Peyer's patch (tissue), 4 donors: ENCODE measurements around the gene MPLKIP. TPM values are rescaled to one million over a fixed set of nuclear protein-coding genes. Genes with fewer than 3 reads are reported as not detected.
"Not testable (repeated sequence)": the region's sequence is repeated elsewhere in the genome, so short reads cannot be mapped to it uniquely, and the experiment has no call there.

Source experiments
- DNase-seq, 3 donors: peaks; one replicate each; pipeline ENCODE4 v3.0.0-alpha.2; 2017 to 2019
- H3K27ac ChIP-seq, 4 donors: fragments of 200-600 bp; sonication (generic); one replicate each; pipeline ENCODE4 v1.5.1; 2016 to 2019
- H3K27me3 ChIP-seq, 2 donors: fragments of 200-600 bp; sonication (generic); one replicate each; pipeline ENCODE4 v1.5.1; 2019
- H3K36me3 ChIP-seq, 3 donors: fragments of 200-600 bp; sonication (generic); one replicate each; pipeline ENCODE4 v1.5.1; 2016 to 2019
- H3K4me1 ChIP-seq, 4 donors: fragments of 200-600 bp; sonication (generic); one replicate each; pipeline ENCODE4 v1.5.1; 2016 to 2019
- H3K4me3 ChIP-seq, 4 donors: fragments of 200-600 bp; sonication (generic); 1 replicate in 3 of 4; 2 replicates in 1 of 4; pipeline ENCODE4 v1.5.1; 2016 to 2019; ENCODE audit warnings: mild to moderate bottlenecking in 1 of 4
- H3K9me3 ChIP-seq, 4 donors: fragments of 200-600 bp; sonication (generic); one replicate each; pipeline ENCODE4 v1.5.1; 2016 to 2019; ENCODE audit warnings: mild to moderate bottlenecking in 1 of 4
- POLR2A ChIP-seq, 2 donors: fragments of 450-650 bp; IDR thresholded peaks; one replicate each; pipeline ENCODE4 v1.5.1; 2017; ENCODE audit warnings: antibody characterized with exemption in 2 of 2, mild to moderate bottlenecking in 2 of 2, moderate library complexity in 2 of 2
- total RNA-seq, 4 donors: library from RNA; depleted of rRNA; stranded (reverse); fragments of >200 nt; gene quantifications; one replicate each; pipeline ENCODE4 v1.1.0, GENCODE V29; 2016
- TF ChIP-seq, protein P1 (sequence below), 6 experiments: fragments of 450-650 bp in 4 of 6; fragments of 200-600 bp in 2 of 6; sonication (generic) in 1 of 6; IDR thresholded peaks; one replicate each; pipeline ENCODE4 v1.5.1; 2017 to 2019; ENCODE audit warnings: antibody characterized with exemption in 6 of 6, mild to moderate bottlenecking in 3 of 6, moderate library complexity in 1 of 6

Gene MPLKIP
- total RNA-seq, 4 donors from 2014 or later: 8.3 to 17.1 (median 16.8) TPM

DNA sequence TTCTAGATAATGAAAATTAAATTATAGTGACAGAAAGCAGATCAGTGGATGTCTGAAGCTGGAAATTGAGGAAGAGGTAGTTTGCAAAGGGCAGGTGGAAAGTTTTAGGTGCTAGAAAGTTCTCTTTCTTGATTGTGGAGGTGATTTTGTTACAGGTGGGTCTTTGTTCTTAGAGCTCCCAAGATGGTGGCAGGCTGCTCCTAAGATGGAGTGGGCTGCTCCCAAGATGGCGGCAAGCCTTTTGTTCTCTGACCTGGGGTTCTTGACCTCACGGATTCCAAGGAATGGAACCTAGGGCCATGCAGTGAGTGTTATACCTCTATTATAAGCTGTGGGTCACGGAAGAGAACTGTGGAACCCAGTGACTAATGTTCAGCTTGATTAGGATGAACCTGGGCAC, 32.9 kb upstream of the MPLKIP start:
- no peak overlapping the region for H3K4me3 ChIP-seq
- no peak overlapping the region for H3K27ac ChIP-seq
- TF ChIP-seq, protein P1, sequence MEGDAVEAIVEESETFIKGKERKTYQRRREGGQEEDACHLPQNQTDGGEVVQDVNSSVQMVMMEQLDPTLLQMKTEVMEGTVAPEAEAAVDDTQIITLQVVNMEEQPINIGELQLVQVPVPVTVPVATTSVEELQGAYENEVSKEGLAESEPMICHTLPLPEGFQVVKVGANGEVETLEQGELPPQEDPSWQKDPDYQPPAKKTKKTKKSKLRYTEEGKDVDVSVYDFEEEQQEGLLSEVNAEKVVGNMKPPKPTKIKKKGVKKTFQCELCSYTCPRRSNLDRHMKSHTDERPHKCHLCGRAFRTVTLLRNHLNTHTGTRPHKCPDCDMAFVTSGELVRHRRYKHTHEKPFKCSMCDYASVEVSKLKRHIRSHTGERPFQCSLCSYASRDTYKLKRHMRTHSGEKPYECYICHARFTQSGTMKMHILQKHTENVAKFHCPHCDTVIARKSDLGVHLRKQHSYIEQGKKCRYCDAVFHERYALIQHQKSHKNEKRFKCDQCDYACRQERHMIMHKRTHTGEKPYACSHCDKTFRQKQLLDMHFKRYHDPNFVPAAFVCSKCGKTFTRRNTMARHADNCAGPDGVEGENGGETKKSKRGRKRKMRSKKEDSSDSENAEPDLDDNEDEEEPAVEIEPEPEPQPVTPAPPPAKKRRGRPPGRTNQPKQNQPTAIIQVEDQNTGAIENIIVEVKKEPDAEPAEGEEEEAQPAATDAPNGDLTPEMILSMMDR (IDR thresholded peaks at IDR 0.05): no peak

DNA sequence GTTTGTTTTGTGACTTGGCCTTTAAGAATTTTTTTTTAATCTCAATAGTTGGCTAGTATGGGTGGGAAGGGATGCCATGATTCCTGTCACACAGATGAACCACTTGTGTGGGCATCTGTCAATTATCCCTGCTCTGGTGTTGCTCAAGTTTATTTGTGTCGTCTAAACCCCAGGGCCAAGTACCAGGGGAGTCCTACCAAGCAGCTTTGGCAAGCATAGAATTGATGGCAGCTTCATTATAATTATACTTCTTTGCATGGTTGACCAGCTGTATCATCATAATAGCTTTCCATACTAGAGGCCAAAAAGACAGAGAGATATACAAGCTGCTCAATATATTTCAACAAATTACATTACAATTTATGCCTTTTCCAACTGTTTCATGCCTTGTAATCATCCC, 30.8 kb upstream of the MPLKIP start:
- no peak overlapping the region for H3K4me3 ChIP-seq
- H3K36me3 ChIP-seq: no peaks in the 10 kb centered on the region
- no peaks in the 10 kb centered on the region for H3K27me3 ChIP-seq
- H3K9me3 ChIP-seq: no peaks in the 10 kb centered on the region
- no peak for TF ChIP-seq POLR2A (IDR thresholded peaks at IDR 0.05)
- TF ChIP-seq, protein P1 (IDR thresholded peaks at IDR 0.05): no peak
- DNase-seq: no peak
- no peak overlapping the region for H3K27ac ChIP-seq
- no peaks in the 10 kb centered on the region for H3K4me1 ChIP-seq

More for the DNA sequence above, 32.9 kb upstream of the MPLKIP start:
- H3K9me3 ChIP-seq: no peaks in the 10 kb centered on the region
- no peaks in the 10 kb centered on the region for H3K4me1 ChIP-seq
- H3K36me3 ChIP-seq: no peaks in the 10 kb centered on the region
- no peak for DNase-seq
- no peaks in the 10 kb centered on the region for H3K27me3 ChIP-seq

DNA sequence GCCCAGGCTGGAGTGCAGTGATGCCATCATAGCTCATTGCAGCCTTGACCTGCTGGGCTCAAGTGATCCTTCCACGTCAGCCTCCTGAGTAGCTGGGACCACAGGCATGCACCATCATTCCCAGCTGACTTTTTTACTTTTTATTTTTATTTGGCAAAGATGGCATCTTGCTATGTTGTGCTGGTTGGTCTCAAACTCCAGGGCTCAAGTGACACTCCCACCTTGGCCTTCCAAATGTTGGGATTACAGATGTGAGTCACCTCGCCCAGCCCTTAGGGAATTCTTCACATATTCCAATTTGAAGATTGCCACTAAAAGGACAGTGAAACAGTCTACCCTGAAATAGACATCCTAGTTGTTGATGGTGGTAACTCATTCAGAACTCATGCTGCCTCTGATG, 28.1 kb upstream of the MPLKIP start:
- Histone ChIP-seq H3K4me1 (no peaks in the 10 kb centered on the region), H3K27ac (no peak overlapping the region), H3K4me3 (no peak overlapping the region), H3K9me3 (no peaks in the 10 kb centered on the region), H3K27me3 (no peaks in the 10 kb centered on the region), H3K36me3 (no peaks in the 10 kb centered on the region)
- no peak for DNase-seq
- TF ChIP-seq POLR2A (IDR thresholded peaks at IDR 0.05): no peak

DNA sequence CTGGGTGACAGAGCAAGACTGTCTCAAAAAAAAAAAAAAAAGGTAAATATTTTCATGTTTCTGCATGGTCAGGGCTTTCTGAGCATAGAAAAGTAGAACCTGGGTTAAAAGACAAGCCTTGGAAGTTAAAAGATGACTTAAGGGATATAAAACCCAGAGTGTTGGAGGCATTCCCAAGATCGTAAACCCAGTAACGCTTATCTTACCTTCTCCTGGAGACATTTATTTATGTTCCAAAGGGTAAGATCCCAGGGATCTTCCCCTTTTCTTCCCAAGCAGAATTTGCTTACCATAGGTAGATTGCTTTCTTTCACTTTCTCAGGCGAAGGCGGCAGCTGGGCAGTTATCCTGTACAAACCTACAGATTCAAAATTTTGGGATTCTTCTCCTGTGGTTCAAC, 22.6 kb upstream of the MPLKIP start:
- no peak for TF ChIP-seq POLR2A (IDR thresholded peaks at IDR 0.05)
- TF ChIP-seq, protein P1 (IDR thresholded peaks at IDR 0.05): no peak
- no peak for DNase-seq
- H3K27ac ChIP-seq: peak overlapping the region in 2 of 4 donors; percentile 73 to 78

DNA sequence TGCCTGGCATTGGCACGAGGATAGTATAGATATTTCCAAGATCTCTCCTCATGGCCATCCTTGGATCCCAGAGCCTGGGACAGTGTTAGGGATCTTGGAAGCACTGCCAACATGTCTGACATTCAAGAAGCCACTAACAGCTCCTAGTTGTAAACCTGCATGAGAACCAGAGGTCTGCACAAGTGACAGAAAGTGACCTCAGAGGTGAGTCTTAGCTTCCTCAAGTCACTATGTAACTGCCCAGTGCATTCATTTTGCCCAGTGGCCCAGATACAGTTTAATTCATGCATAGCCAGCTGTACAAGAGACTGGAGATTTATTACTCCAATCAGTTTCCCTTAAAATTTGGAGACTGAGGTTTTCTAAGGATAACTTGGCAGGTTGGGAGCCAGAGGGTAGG, 17.1 kb upstream of the MPLKIP start:
- TF ChIP-seq, protein P1 (IDR thresholded peaks at IDR 0.05): no peak
- no peak for TF ChIP-seq POLR2A (IDR thresholded peaks at IDR 0.05)
- no peak overlapping the region for H3K4me3 ChIP-seq
- DNase-seq: no peak
- H3K27me3 ChIP-seq: no peaks in the 10 kb centered on the region
- no peaks in the 10 kb centered on the region for H3K9me3 ChIP-seq
- peaks cover 0 to 2% (median 0%) of the 10 kb centered on the region in 4 donors for H3K4me1 ChIP-seq
- no peak overlapping the region for H3K27ac ChIP-seq
- H3K36me3 ChIP-seq: no peaks in the 10 kb centered on the region

More for the DNA sequence above, 22.6 kb upstream of the MPLKIP start:
- Histone ChIP-seq H3K27me3 (no peaks in the 10 kb centered on the region), H3K4me3 (peak overlapping the region in 2 of 4 donors; percentile 35 to 36), H3K36me3 (no peaks in the 10 kb centered on the region), H3K9me3 (no peaks in the 10 kb centered on the region), H3K4me1 (peaks cover 0 to 3% (median 0%) of the 10 kb centered on the region in 4 donors)

DNA sequence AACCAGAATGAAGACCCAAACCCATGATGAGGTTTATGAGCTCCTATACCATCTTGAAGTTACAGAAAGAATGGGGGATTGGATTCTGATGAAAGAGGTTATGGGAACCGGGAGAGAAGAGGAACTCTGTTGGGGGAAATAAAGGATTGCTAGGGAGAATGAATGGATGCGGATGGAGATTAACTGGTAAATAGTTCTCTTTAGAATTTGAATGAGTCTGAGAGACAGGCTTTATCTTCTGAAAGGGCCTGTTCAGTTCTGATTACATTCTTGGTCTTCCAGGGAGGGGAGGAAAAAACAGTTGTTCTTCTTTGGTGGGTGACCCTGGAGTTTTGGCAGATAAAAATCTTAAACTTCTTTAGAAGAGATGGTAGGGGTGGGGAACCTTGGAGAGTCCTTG, 14.2 kb upstream of the MPLKIP start:
- TF ChIP-seq POLR2A (IDR thresholded peaks at IDR 0.05): no peak
- TF ChIP-seq, protein P1 (IDR thresholded peaks at IDR 0.05): no peak
- peaks cover 0 to 11% (median 0%) of the 10 kb centered on the region in 4 donors for H3K4me1 ChIP-seq
- H3K27ac ChIP-seq: no peak overlapping the region
- H3K27me3 ChIP-seq: no peaks in the 10 kb centered on the region
- H3K4me3 ChIP-seq: no peak overlapping the region
- H3K9me3 ChIP-seq: no peaks in the 10 kb centered on the region
- no peak for DNase-seq
- H3K36me3 ChIP-seq: no peaks in the 10 kb centered on the region

DNA sequence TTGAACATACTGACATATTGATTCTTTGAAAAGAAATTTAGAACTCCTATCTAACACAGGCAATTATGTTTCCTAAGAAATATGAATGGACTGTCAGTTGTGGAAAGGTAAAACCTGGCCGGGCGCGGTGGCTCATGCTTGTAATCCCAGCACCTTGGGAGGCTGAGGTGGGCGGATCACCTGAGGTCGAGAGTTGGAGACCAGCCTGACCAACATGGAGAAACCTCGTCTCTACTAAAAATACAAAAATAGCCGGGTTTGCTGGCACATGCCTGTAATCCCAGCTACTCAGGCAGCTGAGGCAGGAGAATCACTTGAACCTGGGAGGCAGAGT, 13.8 kb upstream of the MPLKIP start:
- not testable (repeated sequence) for H3K36me3 ChIP-seq, H3K4me3 ChIP-seq, H3K27me3 ChIP-seq, H3K9me3 ChIP-seq, DNase-seq, H3K27ac ChIP-seq
- H3K4me1 ChIP-seq: peaks cover 0 to 11% (median 0%) of the 10 kb centered on the region in 4 donors
